K562 (cell line): ENCODE data around the gene STXBP4. TPM values are rescaled to one million over a fixed set of nuclear protein-coding genes. Genes with fewer than 3 reads are reported as not detected.

Experiments
- CBFA2T3 ChIP-seq: fragments of 450-650 bp; IDR thresholded peaks from 2 replicates; pipeline ENCODE4 v1.6.1; 2017
- EP400 ChIP-seq: fragments of 450-650 bp; IDR thresholded peaks from 2 replicates; pipeline ENCODE4 v1.6.1; 2017; ENCODE audit warnings: antibody characterized with exemption, mild to moderate bottlenecking, moderate library complexity
- KHSRP ChIP-seq: fragments of 450-650 bp; IDR thresholded peaks from 2 replicates; pipeline ENCODE4 v1.6.1; 2017
- LCOR ChIP-seq: sonication (generic); formaldehyde crosslinking; IDR thresholded peaks from 2 replicates; pipeline ENCODE4 v1.8.0; 2022; ENCODE audit warnings: mild to moderate bottlenecking, missing genetic modification reagents
- PHF8 ChIP-seq: fragments of 200-600 bp; sonication (generic); IDR thresholded peaks from 2 replicates; pipeline ENCODE4 v1.6.1; 2012; ENCODE audit warnings: mixed run types, mild to moderate bottlenecking, inconsistent platforms, low read length, moderate library complexity, borderline replicate concordance
- RBM22 ChIP-seq: fragments of 200-400 bp; formaldehyde crosslinking; IDR thresholded peaks from 2 replicates; pipeline ENCODE4 v1.6.1; 2018; ENCODE audit warnings: low read length, low read depth; ENCODE audit not compliant: poor library complexity, severe bottlenecking
- RBM34 ChIP-seq: fragments of 200-400 bp; formaldehyde crosslinking; IDR thresholded peaks from 2 replicates; pipeline ENCODE4 v1.6.1; 2018; ENCODE audit warnings: low read length, borderline replicate concordance; ENCODE audit not compliant: insufficient read depth
- TAF1 ChIP-seq: IDR thresholded peaks from 2 replicates; pipeline ENCODE4 v1.6.1; 2011; ENCODE audit warnings: mild to moderate bottlenecking, low read length, moderate library complexity; ENCODE audit not compliant: insufficient read depth, control insufficient read depth, severe bottlenecking; ENCODE audit errors: extremely low read depth
- YY1 ChIP-seq, 3 experiments: IDR thresholded peaks; 2 replicates each; pipeline ENCODE4 v1.6.1; 2011; ENCODE audit warnings: low read length in 2 of 3, mild to moderate bottlenecking in 2 of 3, moderate library complexity in 2 of 3, borderline replicate concordance in 1 of 3, control low read depth in 1 of 3, low read depth in 1 of 3; ENCODE audit not compliant: insufficient read depth in 3 of 3, insufficient replicate concordance in 2 of 3, control insufficient read depth in 1 of 3, insufficient read length in 1 of 3; ENCODE audit errors: extremely low read depth in 1 of 3
- ZNF407 ChIP-seq: fragments of 450-650 bp; IDR thresholded peaks from 2 replicates; pipeline ENCODE4 v1.6.1; 2016; ENCODE audit warnings: low read depth
- polyA plus RNA-seq, 8 experiments: library from polyadenylated mRNA; depleted of rRNA in 4 of 8; stranded (reverse) in 5 of 8; unstranded in 3 of 8; fragments of >200 nt; fragmentation: Nextera tagmentation in 2 of 8; fragmentation: Illumina TruSeq in 1 of 8; extraction: Ambion mirVana in 2 of 8; extraction: Trizol in 1 of 8; gene quantifications; 2 replicates each; pipeline versions ENCODE4 v1.2.1 to v1.2.3, GENCODE V29; 2011 to 2014; ENCODE audit warnings: inconsistent platforms in 1 of 8, missing spikeins in 1 of 8
- total RNA-seq, 7 experiments: library from RNA; depleted of rRNA in 6 of 7; stranded (reverse); fragments of >200 nt in 6 of 7; fragmentation: Illumina TruSeq in 2 of 7; extraction: Trizol in 2 of 7; gene quantifications; 2 replicates each; pipeline versions ENCODE4 v1.2.1 to v1.2.3, GENCODE V29; 2011 to 2021; ENCODE audit warnings: low replicate concordance in 1 of 7

Gene STXBP4
- total and polyA plus RNA-seq, 9 of the 15 experiments (the other 6 are each of a cell fraction or from before 2014, with no cell fraction given) = 11.6 to 23.2 (median 18.5) TPM

GRCh38 chr17:54968262-54968987, at the start of gene STXBP4, which contains the start of gene COX11 (continued):
- TF ChIP-seq ZNF407 (peak; percentile 95), CBFA2T3 (no peak), EP400 (peak; percentile 66), RBM34 (no peak), LCOR (CRISPR knock-in tag) (no peak), TAF1 (peak; percentile 56), YY1 (IDR thresholded peaks at IDR 0.05; ENCODE audit: borderline replicate concordance in 1 of 3, control insufficient read depth in 1 of 3, extremely low read depth in 1 of 3, insufficient read depth in 3 of 3, insufficient read length in 1 of 3, insufficient replicate concordance in 2 of 3, low read depth in 1 of 3, low read length in 2 of 3) (peak in 2 of 3 experiments; percentile 7 to 38), KHSRP (no peak), RBM22 (peak; percentile 47), PHF8 (peak; percentile 87; the same call in 1 of the 2 replicates)
